DMS 273 (cell line): Measurements from ENCODE around the gene EHBP1L1.

Experiments used
- DNase-seq: peaks from one replicate; lab custom pipeline; 2025; ENCODE audit not compliant: unreplicated experiment; lab: John Stamatoyannopoulos, UW

Gene EHBP1L1

GRCh38 chr11:65575568-65576231 lies at the start of gene EHBP1L1:
Gene EHBP1L1 (plus strand): TSS chr11:65576053. CDS start chr11:65576303, 250 bp downstream.
- DNase-seq = no peak

- no peak for DNase-seq
Measured at GRCh38 chr11:65526744-65527143, 49.1 kb upstream of the EHBP1L1 start.

GRCh38 chr11:65528819-65529350 lies 47.0 kb upstream of the EHBP1L1 start:
- no peak for DNase-seq

GRCh38 chr11:65529475-65530156 lies 46.2 kb upstream of the EHBP1L1 start:
- no peak for DNase-seq

GRCh38 chr11:65530157-65530496 lies 45.7 kb upstream of the EHBP1L1 start:
- no peak for DNase-seq

GRCh38 chr11:65532388-65533064 lies 43.3 kb upstream of the EHBP1L1 start:
- no peak for DNase-seq

- no peak for DNase-seq
Measured at GRCh38 chr11:65535102-65535501, 40.8 kb upstream of the EHBP1L1 start.

GRCh38 chr11:65536412-65537295 lies 39.2 kb upstream of the EHBP1L1 start:
- DNase-seq = no peak

GRCh38 chr11:65537296-65537597 lies 38.6 kb upstream of the EHBP1L1 start:
- no peak for DNase-seq

- no peak for DNase-seq
Measured at GRCh38 chr11:65537620-65538231, 38.1 kb upstream of the EHBP1L1 start.

- DNase-seq = no peak
Measured at GRCh38 chr11:65538232-65538914, 37.5 kb upstream of the EHBP1L1 start.

- no peak for DNase-seq
Measured at GRCh38 chr11:65538915-65539743, 36.7 kb upstream of the EHBP1L1 start.

GRCh38 chr11:65539744-65540289 lies 36.0 kb upstream of the EHBP1L1 start:
- DNase-seq = peak; percentile 78

- DNase-seq = peak; percentile 91
Measured at GRCh38 chr11:65540290-65541092, 35.4 kb upstream of the EHBP1L1 start.

- DNase-seq = no peak
Measured at GRCh38 chr11:65541093-65541982, 34.5 kb upstream of the EHBP1L1 start.

GRCh38 chr11:65542738-65543390 lies 33.0 kb upstream of the EHBP1L1 start:
- DNase-seq = no peak

GRCh38 chr11:65545853-65546216 lies 30.0 kb upstream of the EHBP1L1 start:
- DNase-seq = no peak
